HEK293 (cell line): ENCODE data around the gene PLAAT2.

Experiments used
- CTCF ChIA-PET: fragments of 350-600 bp; formaldehyde crosslinking; extraction: SDS; loops from one replicate; lab custom pipeline; 2021; ENCODE audit warnings: antibody characterized with exemption; lab: Yijun Ruan, JAX
- POLR2A ChIA-PET: fragments of 300-600 bp; formaldehyde crosslinking; extraction: SDS; loops from one replicate; lab custom pipeline; 2020; ENCODE audit warnings: antibody characterized with exemption, inconsistent platforms; lab: Yijun Ruan, JAX
- H3K27ac ChIP-seq: fragments of 200-500 bp; sonication (Bioruptor generic); 2 replicates; pipeline ENCODE4 v1.5.1; 2014; ENCODE audit warnings: low read depth, low read length, control low read depth, inconsistent platforms; ENCODE audit errors: extremely low read depth
- H3K36me3 ChIP-seq, 2 experiments: fragments of 200-500 bp in 1 of 2; sonication (Bioruptor generic) in 1 of 2; 1 replicate in 1 of 2; 2 replicates in 1 of 2; pipeline ENCODE4 v1.5.1; 2014 to 2017; ENCODE audit warnings: inconsistent platforms in 2 of 2, low read length in 2 of 2; ENCODE audit not compliant: control insufficient read depth in 2 of 2, insufficient read depth in 1 of 2
- H3K4me1 ChIP-seq: fragments of 200-500 bp; sonication (Bioruptor generic); 2 replicates; pipeline ENCODE4 v1.5.1; 2014; ENCODE audit warnings: mild to moderate bottlenecking, low read length, inconsistent platforms; ENCODE audit not compliant: control insufficient read depth, insufficient read depth
- H3K4me3 ChIP-seq: 2 replicates; pipeline ENCODE4 v1.5.1; 2011; ENCODE audit warnings: low read depth, mild to moderate bottlenecking, control low read depth, low read length, moderate library complexity
- H3K9me3 ChIP-seq: fragments of 200-500 bp; sonication (Bioruptor generic); 2 replicates; pipeline ENCODE4 v1.5.1; 2014; ENCODE audit warnings: low read depth, low read length, inconsistent platforms; ENCODE audit not compliant: control insufficient read depth, insufficient read depth
- GLI4 ChIP-seq: fragments of 450-650 bp; formaldehyde crosslinking; IDR thresholded peaks from 2 replicates; pipeline ENCODE4 v1.5.1; 2016; ENCODE audit warnings: missing biosample characterization, missing genetic modification characterization
- GLIS2 ChIP-seq: fragments of 450-650 bp; formaldehyde crosslinking; IDR thresholded peaks from 2 replicates; pipeline ENCODE4 v1.5.1; 2016; ENCODE audit warnings: missing biosample characterization, missing genetic modification characterization
- HOXA7 ChIP-seq: sonication (generic); formaldehyde crosslinking; IDR thresholded peaks from 2 replicates; pipeline ENCODE4 v1.8.1; 2022; ENCODE audit warnings: missing genetic modification reagents, borderline replicate concordance
- KLF1 ChIP-seq: fragments of 450-650 bp; formaldehyde crosslinking; IDR thresholded peaks from 2 replicates; pipeline ENCODE4 v1.5.1; 2016; ENCODE audit warnings: missing biosample characterization, missing genetic modification characterization
- MEIS1 ChIP-seq: sonication (generic); formaldehyde crosslinking; IDR thresholded peaks from 2 replicates; pipeline ENCODE4 v1.8.1; 2022; ENCODE audit warnings: missing genetic modification reagents, mild to moderate bottlenecking, borderline replicate concordance
- PRDM4 ChIP-seq: fragments of 450-650 bp; formaldehyde crosslinking; IDR thresholded peaks from 2 replicates; pipeline ENCODE4 v1.5.1; 2017; ENCODE audit warnings: missing biosample characterization, missing genetic modification characterization
- ZNF121 ChIP-seq: fragments of 450-650 bp; formaldehyde crosslinking; IDR thresholded peaks from 2 replicates; pipeline ENCODE4 v1.5.1; 2016; ENCODE audit warnings: missing biosample characterization, missing genetic modification characterization
- ZNF155 ChIP-seq: fragments of 450-650 bp; formaldehyde crosslinking; IDR thresholded peaks from 2 replicates; pipeline ENCODE4 v1.5.1; 2016; ENCODE audit warnings: missing biosample characterization, missing genetic modification characterization
- ZNF202 ChIP-seq: fragments of 450-650 bp; formaldehyde crosslinking; IDR thresholded peaks from 2 replicates; pipeline ENCODE4 v1.5.1; 2016; ENCODE audit warnings: missing biosample characterization, missing genetic modification characterization, borderline replicate concordance
- ZNF239 ChIP-seq: fragments of 450-650 bp; formaldehyde crosslinking; IDR thresholded peaks from 2 replicates; pipeline ENCODE4 v1.5.1; 2016; ENCODE audit warnings: missing biosample characterization, missing genetic modification characterization
- ZNF280C ChIP-seq: fragments of 450-650 bp; formaldehyde crosslinking; IDR thresholded peaks from 2 replicates; pipeline ENCODE4 v1.5.1; 2016; ENCODE audit warnings: missing biosample characterization, missing genetic modification characterization
- ZNF280D ChIP-seq: fragments of 450-650 bp; formaldehyde crosslinking; IDR thresholded peaks from 2 replicates; pipeline ENCODE4 v1.5.1; 2016; ENCODE audit warnings: missing biosample characterization, missing genetic modification characterization
- ZNF513 ChIP-seq: fragments of 450-650 bp; IDR thresholded peaks from 2 replicates; pipeline ENCODE4 v1.5.1; 2018; ENCODE audit warnings: missing biosample characterization, missing genetic modification characterization
- ZNF521 ChIP-seq: fragments of 450-650 bp; formaldehyde crosslinking; IDR thresholded peaks from 2 replicates; pipeline ENCODE4 v1.5.1; 2017; ENCODE audit warnings: missing biosample characterization, mild to moderate bottlenecking, missing genetic modification characterization
- ZNF558 ChIP-seq: fragments of 450-650 bp; formaldehyde crosslinking; IDR thresholded peaks from 2 replicates; pipeline ENCODE4 v1.5.1; 2016; ENCODE audit warnings: missing biosample characterization, missing genetic modification characterization
- ZNF645 ChIP-seq: fragments of 450-650 bp; formaldehyde crosslinking; IDR thresholded peaks from 2 replicates; pipeline ENCODE4; 2016; ENCODE audit warnings: missing biosample characterization, missing genetic modification characterization
- ZNF707 ChIP-seq: fragments of 450-650 bp; formaldehyde crosslinking; IDR thresholded peaks from 2 replicates; pipeline ENCODE4 v1.5.1; 2016; ENCODE audit warnings: missing biosample characterization, missing genetic modification characterization
- ZNF76 ChIP-seq: fragments of 450-650 bp; formaldehyde crosslinking; IDR thresholded peaks from 2 replicates; pipeline ENCODE4; 2016; ENCODE audit warnings: low read depth, missing biosample characterization, missing genetic modification characterization, borderline replicate concordance
- ZNF837 ChIP-seq: fragments of 450-650 bp; formaldehyde crosslinking; IDR thresholded peaks from 2 replicates; pipeline ENCODE4 v1.5.1; 2016; ENCODE audit warnings: missing biosample characterization, missing genetic modification characterization
- ZSCAN16 ChIP-seq: fragments of 450-650 bp; formaldehyde crosslinking; IDR thresholded peaks from 2 replicates; pipeline ENCODE4 v1.5.1; 2016; ENCODE audit warnings: missing biosample characterization, missing genetic modification characterization

The PLAAT2 gene

GRCh38 chr11:63527667-63528066 is 35.5 kb downstream of the PLAAT2 start:
- Histone ChIP-seq H3K4me1 (no peaks in the 10 kb centered on the region), H3K27ac (no peak overlapping the region), H3K36me3 (no peaks in the 10 kb centered on the region), H3K4me3 (no peak overlapping the region), H3K9me3 (no peaks in the 10 kb centered on the region)
- TF ChIP-seq GLIS2 (tag by site-specific recombination) (no peak), KLF1 (tag by site-specific recombination) (no peak), ZNF280C (tag by site-specific recombination) (no peak), ZNF76 (tag by site-specific recombination) (no peak), ZNF239 (tag by site-specific recombination) (no peak), ZNF707 (tag by site-specific recombination) (no peak), ZNF202 (tag by site-specific recombination) (no peak), ZNF645 (no peak), ZNF155 (tag by site-specific recombination) (no peak), HOXA7 (CRISPR knock-in tag) (no peak), MEIS1 (CRISPR knock-in tag) (no peak), ZNF521 (no peak), ZNF121 (tag by site-specific recombination) (no peak), ZNF558 (tag by site-specific recombination) (no peak), PRDM4 (no peak), ZNF513 (no peak), ZNF837 (tag by site-specific recombination) (no peak), GLI4 (no peak), ZSCAN16 (tag by site-specific recombination) (no peak), ZNF280D (no peak)
- ChIA-PET POLR2A (no interaction called here), CTCF (no interaction called here)
